HAP-1 (cell line): ENCODE results near the gene OR2V1.
"Not testable (repeated sequence)": the region's sequence is repeated elsewhere in the genome, so short reads cannot be mapped to it uniquely, and the experiment has no call there.

Source experiments
- DNase-seq, 2 experiments: peaks; one replicate each; pipeline ENCODE4 v3.0.0-alpha.2; 2016 to 2020; ENCODE audit warnings: low spot score in 2 of 2
- H3K27me3 ChIP-seq: fragments of 250-450 bp; sonication (Bioruptor Pico); 2 replicates; pipeline ENCODE4 v1.5.1; 2020; ENCODE audit warnings: low read depth, mild to moderate bottlenecking, moderate library complexity
- H3K36me3 ChIP-seq: fragments of 250-450 bp; sonication (Bioruptor Pico); replicated peaks from 2 replicates; pipeline ENCODE4 v1.5.1; 2020; ENCODE audit warnings: mild to moderate bottlenecking
- H3K4me1 ChIP-seq: fragments of 250-450 bp; sonication (Bioruptor Pico); 2 replicates; pipeline ENCODE4 v1.5.1; 2020; ENCODE audit warnings: mild to moderate bottlenecking
- H3K4me3 ChIP-seq: fragments of 250-450 bp; sonication (Bioruptor Pico); 2 replicates; pipeline ENCODE4 v1.5.1; 2020; ENCODE audit warnings: mild to moderate bottlenecking, moderate library complexity
- H3K9me3 ChIP-seq: fragments of 250-450 bp; sonication (Bioruptor Pico); 2 replicates; pipeline ENCODE4 v1.5.1; 2020; ENCODE audit warnings: mild to moderate bottlenecking, moderate library complexity
- in situ Hi-C: fragments of 300-500 bp; cut with MboI; formaldehyde crosslinking; loops from 3 replicates; pipeline ENCODE4 v1.14.3; 2020; ENCODE audit warnings: low sequenced_read_pairs, inconsistent platforms, mixed read lengths

Gene OR2V1

DNA sequence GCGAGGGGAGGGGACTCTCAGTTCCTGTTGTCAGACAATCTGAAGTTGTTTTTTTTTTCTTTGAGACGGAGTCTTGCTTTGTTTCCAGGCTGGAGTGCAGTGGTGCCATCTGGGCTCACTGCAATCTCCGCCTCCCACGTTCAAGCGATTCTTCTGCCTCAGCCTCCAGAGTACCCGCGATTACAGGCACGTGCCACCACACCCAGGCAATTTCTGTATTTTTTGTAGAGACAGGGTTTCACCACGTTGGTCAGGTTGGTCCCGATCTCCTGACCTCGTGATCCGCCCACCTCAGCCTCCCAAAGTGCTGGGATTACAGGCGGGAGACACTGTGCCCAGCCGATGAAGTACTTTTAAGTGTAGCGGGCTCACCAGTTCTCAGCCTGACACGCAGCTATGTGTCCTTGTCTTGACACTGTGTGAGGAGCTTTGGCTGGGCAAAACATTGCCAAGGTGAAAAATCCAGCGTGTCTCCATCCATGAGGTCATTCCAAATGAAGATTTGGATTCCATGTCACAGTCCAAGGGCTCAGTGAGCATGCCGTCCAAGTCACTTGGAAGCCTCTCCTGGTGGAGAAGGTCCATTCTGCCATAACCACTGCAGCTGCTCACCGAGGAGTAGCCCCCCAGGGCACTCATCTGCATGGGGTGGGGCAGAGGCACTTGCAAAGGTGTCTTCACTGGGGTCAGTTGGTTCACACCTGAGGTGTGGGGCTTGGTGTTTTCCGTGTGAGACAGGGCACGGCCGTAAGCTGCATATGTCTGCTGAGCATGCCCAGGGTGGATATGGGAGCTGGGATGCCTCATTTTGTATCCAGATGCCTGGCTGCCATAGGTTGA, 32.0 kb downstream of the OR2V1 start:
- H3K4me1 ChIP-seq = no peaks in the 10 kb centered on the region
- H3K36me3 ChIP-seq = no peaks in the 10 kb centered on the region
- H3K27me3 ChIP-seq = no peaks in the 10 kb centered on the region
- H3K4me3 ChIP-seq = no peak overlapping the region
- no peak for DNase-seq
- in situ Hi-C loops = no loop called here
- no peaks in the 10 kb centered on the region for H3K9me3 ChIP-seq

DNA sequence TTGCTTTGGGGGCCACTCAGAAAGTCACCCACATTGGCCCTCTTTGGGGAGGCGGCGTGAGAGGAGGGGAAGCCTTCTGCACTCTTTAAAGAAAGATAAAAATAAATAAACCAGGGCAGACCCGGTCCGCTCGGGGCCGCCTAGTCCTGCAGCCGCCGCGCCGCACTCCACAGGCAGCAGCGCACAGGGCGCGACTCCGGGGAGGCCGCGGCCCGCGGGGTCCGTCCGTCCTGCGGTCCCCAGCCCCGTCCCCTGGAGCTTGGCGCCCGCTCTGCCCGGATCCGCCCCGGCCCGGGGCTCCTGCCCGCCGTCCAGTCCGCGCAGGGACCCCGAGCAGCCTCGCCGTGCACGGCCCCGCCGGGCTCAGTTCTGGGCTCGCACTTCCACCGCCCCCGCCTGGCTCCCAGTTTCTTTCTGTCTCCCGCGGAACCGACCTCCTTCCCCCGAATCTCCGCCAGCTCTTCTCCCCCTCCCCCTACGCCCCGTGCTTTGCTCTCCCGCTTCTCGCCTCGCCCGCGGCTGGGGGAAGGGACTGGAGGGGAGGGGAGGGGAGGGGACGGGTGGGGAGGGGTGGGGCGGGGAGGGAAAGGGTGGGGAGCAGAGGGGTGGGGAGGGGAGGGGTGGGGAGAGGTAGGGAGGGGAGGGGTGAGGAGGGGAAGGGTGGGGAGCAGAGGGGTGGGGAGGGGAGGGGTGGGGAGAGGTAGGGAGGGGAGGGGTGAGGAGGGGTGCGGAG, 33.0 kb downstream of the OR2V1 start:
- H3K9me3 ChIP-seq, DNase-seq, H3K4me3 ChIP-seq, H3K4me1 ChIP-seq, in situ Hi-C loops, H3K36me3 ChIP-seq, H3K27me3 ChIP-seq: not testable (repeated sequence)

DNA sequence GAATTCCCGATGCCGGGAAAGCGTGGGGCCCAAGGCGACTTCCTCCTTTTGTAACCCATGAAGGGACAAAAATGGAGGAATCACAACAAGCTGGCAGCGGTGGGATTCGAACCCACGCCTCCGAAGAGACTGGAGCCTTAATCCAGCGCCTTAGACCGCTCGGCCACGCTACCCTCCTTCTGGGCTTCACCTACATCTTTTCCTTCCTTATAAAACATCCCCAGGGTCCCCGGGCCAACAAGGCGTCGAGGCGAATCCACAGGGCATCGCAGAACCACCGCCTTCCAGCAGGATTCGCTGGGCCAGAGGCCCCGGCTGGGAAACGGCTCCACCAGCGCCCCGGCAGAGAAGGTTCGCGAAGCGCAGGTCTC, 33.6 kb downstream of the OR2V1 start:
- H3K4me1 ChIP-seq, H3K9me3 ChIP-seq, DNase-seq, H3K27me3 ChIP-seq, H3K4me3 ChIP-seq, in situ Hi-C loops, H3K36me3 ChIP-seq: not testable (repeated sequence)

- H3K36me3 ChIP-seq, DNase-seq, H3K4me3 ChIP-seq, H3K27me3 ChIP-seq, in situ Hi-C loops, H3K9me3 ChIP-seq, H3K4me1 ChIP-seq: not testable (repeated sequence)
These were observed 34.1 kb downstream of the OR2V1 start for GRCh38 chr5:181096721-181097382.

DNA sequence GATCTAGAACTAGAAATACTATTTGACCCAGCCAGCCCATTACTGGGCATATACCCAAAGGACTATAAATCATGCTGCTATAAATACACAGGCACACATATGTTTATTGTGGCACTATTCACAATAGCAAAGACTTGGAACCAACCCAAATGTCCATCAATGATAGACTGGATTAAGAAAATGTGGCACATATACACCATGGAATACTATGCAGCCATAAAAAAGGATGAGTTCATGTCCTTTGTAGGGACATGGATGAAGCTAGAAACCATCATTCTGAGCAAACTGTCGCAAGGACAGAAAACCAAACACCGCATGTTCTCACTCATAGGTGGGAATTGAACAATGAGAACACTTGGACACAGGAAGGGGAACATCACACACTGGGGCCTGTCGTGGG, 35.8 kb downstream of the OR2V1 start:
- H3K4me3 ChIP-seq, in situ Hi-C loops, H3K9me3 ChIP-seq, H3K4me1 ChIP-seq, DNase-seq, H3K27me3 ChIP-seq, H3K36me3 ChIP-seq: not testable (repeated sequence)

- Histone ChIP-seq H3K27me3 (no peaks in the 10 kb centered on the region), H3K4me3 (no peak overlapping the region), H3K9me3 (no peaks in the 10 kb centered on the region), H3K36me3 (no peaks in the 10 kb centered on the region), H3K4me1 (no peaks in the 10 kb centered on the region)
- DNase-seq = no peak
- in situ Hi-C loops = no loop called here
These were observed 38.5 kb downstream of the OR2V1 start for GRCh38 chr5:181092428-181092827.

DNA sequence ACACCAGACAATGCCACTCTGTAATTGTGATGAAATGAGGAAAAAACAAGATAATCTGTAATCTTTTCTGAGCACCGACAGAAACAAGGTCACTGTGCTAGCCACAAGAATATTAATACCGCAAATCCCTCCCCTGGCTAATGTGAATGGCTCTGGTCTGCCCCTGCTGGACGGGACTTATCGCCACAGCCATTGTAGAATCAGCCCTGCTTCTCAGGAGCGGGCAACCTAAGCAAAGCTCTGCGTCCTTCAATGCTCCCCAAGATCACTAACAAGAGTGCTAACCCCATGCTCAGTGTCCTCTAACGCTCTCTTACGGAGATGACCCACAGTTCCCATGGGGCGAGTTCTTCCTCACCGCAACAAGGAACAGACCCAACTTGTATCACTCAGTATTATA, 42.7 kb downstream of the OR2V1 start:
- in situ Hi-C loops = no loop called here
- Histone ChIP-seq H3K27me3 (no peaks in the 10 kb centered on the region), H3K9me3 (no peaks in the 10 kb centered on the region), H3K4me1 (no peaks in the 10 kb centered on the region), H3K36me3 (no peaks in the 10 kb centered on the region), H3K4me3 (no peak overlapping the region)
- peak in 1 of 2 experiments; percentile 39 for DNase-seq

DNA sequence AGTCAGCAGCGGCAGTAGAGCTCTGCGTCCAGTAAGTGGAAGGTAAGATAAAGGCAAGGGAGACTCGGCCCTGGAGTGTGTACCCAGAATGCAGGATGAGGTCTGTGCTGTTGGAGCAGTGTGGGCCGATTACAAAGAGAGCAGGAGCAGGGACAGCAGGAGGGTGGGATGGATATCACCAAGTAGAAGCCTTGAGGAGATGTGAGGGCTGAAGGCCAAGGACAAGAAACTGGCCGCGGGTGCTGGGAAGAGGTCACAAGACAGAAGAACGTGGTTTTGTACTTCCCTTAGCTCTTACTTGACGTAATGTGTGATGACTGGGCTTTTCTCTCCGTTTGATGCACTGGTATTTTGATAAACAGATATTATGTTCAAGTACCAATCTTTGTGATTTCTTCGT, 43.7 kb downstream of the OR2V1 start:
- in situ Hi-C loops = no loop called here
- H3K27me3 ChIP-seq = no peaks in the 10 kb centered on the region
- H3K4me1 ChIP-seq = no peaks in the 10 kb centered on the region
- no peak overlapping the region for H3K4me3 ChIP-seq
- DNase-seq = no peak
- no peaks in the 10 kb centered on the region for H3K36me3 ChIP-seq
- H3K9me3 ChIP-seq = no peaks in the 10 kb centered on the region

- H3K36me3 ChIP-seq = no peaks in the 10 kb centered on the region
- in situ Hi-C loops = no loop called here
These were observed 44.1 kb downstream of the OR2V1 start for GRCh38 chr5:181086884-181087205.

DNA sequence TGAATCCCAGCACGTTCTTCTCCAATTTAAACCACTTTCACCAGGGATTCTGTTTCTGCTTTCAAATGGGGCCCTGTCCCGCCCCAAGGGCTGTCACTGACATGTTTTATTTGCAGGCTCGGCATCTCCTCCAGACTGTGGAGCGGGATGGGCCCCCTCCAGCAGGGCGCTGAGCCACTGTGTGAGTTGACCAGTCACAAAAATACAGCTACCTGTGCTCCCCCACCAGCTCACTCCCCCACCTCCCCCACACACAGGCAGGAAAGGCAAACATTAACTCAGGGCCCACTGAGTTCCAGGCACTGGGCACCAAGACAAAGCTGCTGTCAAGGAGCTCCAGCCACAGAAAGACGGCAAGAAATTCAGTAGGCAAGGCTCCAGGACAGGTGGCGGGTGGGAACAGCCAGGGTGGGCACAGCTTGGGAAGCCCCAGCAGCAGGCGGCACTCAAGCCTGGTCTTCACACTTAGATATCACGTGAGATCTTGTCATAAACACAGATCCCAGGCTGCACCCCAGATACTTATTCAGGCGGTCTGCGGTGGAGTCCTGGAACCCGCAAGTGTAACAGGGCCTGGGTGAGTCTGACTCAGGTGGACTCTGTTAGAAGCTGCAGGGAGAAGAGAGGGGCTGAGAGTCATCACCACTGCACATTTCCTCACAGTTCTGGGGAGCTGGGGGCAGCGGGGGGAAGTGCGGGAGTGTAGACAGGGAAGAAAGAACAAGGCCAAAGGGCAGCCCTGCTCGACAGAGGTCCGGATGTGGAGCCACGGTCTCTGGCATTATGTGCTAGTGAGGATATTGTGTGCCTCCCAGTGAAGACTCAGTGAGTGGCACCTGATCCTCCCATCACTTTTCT, 44.7 kb downstream of the OR2V1 start:
- Histone ChIP-seq H3K27me3 (no peaks in the 10 kb centered on the region), H3K4me1 (no peaks in the 10 kb centered on the region), H3K9me3 (no peaks in the 10 kb centered on the region), H3K4me3 (no peak overlapping the region), H3K36me3 (no peaks in the 10 kb centered on the region)
- in situ Hi-C loops = no loop called here
- DNase-seq = no peak

More at GRCh38 chr5:181086884-181087205, 44.1 kb downstream of the OR2V1 start:
- Histone ChIP-seq H3K9me3 (no peaks in the 10 kb centered on the region), H3K4me3 (no peak overlapping the region), H3K27me3 (no peaks in the 10 kb centered on the region), H3K4me1 (no peaks in the 10 kb centered on the region)
- DNase-seq = no peak

DNA sequence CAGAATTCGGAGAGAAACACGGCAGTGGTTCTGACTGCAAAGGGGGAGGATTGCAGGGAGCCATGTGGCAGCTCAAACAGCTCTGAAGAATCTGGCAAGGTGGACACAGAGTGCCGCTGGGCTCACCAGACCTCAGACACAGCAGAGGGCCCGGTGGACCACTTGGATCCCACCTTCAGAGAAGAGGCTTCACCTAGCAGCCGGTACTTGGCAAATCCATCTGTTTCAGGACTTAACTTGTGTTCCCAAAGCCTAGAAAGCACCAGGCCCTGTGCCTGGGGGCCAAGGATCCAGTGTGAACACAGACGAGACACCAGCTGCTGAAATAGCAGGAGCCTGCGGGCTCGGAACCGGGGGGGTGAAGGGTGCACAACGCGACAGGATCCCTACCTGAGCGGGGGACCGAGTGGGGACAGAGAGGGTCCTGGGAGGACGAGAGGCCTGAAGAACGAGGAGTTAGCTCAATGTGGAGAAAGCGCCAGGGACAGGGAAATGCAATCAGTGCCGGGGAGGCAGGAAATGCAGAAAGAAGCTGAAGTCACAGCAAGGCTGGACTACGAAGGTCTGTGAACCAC, 46.3 kb downstream of the OR2V1 start:
- Histone ChIP-seq H3K4me3 (no peak overlapping the region), H3K4me1 (no peaks in the 10 kb centered on the region), H3K9me3 (no peaks in the 10 kb centered on the region), H3K36me3 (no peaks in the 10 kb centered on the region), H3K27me3 (no peaks in the 10 kb centered on the region; the same call in 1 of the 2 replicates)
- in situ Hi-C loops = no loop called here
- no peak for DNase-seq

- no peak for DNase-seq
- H3K36me3 ChIP-seq = no peaks in the 10 kb centered on the region
- H3K4me1 ChIP-seq = no peaks in the 10 kb centered on the region
- in situ Hi-C loops = no loop called here
- H3K27me3 ChIP-seq = peaks cover 2% of the 10 kb centered on the region; the same call in 1 of the 2 replicates
- H3K9me3 ChIP-seq = no peaks in the 10 kb centered on the region
- H3K4me3 ChIP-seq = no peak overlapping the region
These were observed 49.0 kb downstream of the OR2V1 start for GRCh38 chr5:181081989-181082388.

DNA sequence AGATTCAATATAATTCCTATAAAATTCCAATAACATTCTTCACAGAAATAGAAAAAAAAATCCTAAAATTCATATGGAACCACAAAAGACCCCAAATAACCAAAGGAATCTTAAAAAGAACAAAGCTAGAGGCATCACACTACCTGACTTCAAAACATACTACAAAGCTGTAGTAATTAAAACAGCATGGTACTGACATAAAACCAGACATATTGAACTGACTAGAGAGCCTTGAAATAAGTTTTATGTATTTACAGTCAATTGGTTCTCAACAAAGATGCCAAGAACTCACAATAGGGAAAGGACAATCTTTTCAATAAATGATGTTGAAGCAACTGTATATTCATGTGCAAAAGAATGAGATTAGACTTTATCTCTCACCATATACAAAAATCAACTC, 54.0 kb downstream of the OR2V1 start:
- Histone ChIP-seq H3K27me3 (peaks cover 2% of the 10 kb centered on the region; the same call in 1 of the 2 replicates), H3K4me1 (no peaks in the 10 kb centered on the region), H3K9me3 (no peaks in the 10 kb centered on the region), H3K4me3 (no peak overlapping the region), H3K36me3 (no peaks in the 10 kb centered on the region)
- DNase-seq = no peak
- in situ Hi-C loops = no loop called here
